Colonic mucosa (tissue), 4 donors: ENCODE measurements around the gene NEU1. TPM values are rescaled to one million over a fixed set of nuclear protein-coding genes. Genes with fewer than 3 reads are reported as not detected.
A peak's percentile ranks its signal among the peaks of the same experiment; 100 is the strongest.

ENCODE experiments used
- DNase-seq: peaks from one replicate; pipeline ENCODE4 v3.0.0-alpha.2; 2020
- H3K27ac ChIP-seq: fragments of 200-600 bp; one replicate; pipeline ENCODE4 v1.8.0; 2021
- H3K27me3 ChIP-seq: fragments of 200-600 bp; one replicate; pipeline ENCODE4 v1.8.0; 2021
- H3K36me3 ChIP-seq: fragments of 200-600 bp; one replicate; pipeline ENCODE4 v1.8.0; 2021
- H3K4me1 ChIP-seq: fragments of 200-600 bp; one replicate; pipeline ENCODE4 v1.8.0; 2021; ENCODE audit warnings: mild to moderate bottlenecking
- H3K4me3 ChIP-seq: fragments of 200-600 bp; one replicate; pipeline ENCODE4 v1.8.0; 2021
- H3K9ac ChIP-seq, 2 donors: one replicate each; pipeline ENCODE4 v1.7.0; 2013; ENCODE audit warnings: control low read depth in 2 of 2, low read depth in 2 of 2, low read length in 2 of 2
- H3K9me3 ChIP-seq: fragments of 200-600 bp; one replicate; pipeline ENCODE4 v1.8.0; 2021
- CTCF ChIP-seq: fragments of 200-600 bp; IDR thresholded peaks from one replicate; pipeline ENCODE4 v1.8.0; 2022; ENCODE audit warnings: antibody characterized with exemption, mild to moderate bottlenecking
- intact Hi-C: fragments of 100-400 bp; cut with DNase I; formaldehyde crosslinking; loops from one replicate; pipeline ENCODE4 v1.14.1; 2022
- total RNA-seq, 2 donors: library from RNA; stranded (reverse); fragmentation: NEBNext Ultra II Directional in 1 of 2; extraction: Animal tissue kit (Norgen Biotek cat#: 25700) in 1 of 2; gene quantifications; one replicate each; pipeline ENCODE4 v1.2.1, GENCODE V29; 2021
- donor health status: healthy.
- donor health status: DM: no; HTN: no; CAD: no.
- donor health status: DM: no; HTN: no; CAD: no.

NEU1 gene
- total RNA-seq, 2 donors from 2014 or later = 33.8 to 47.4 TPM

GRCh38 chr6:31837369-31838113 is 25.1 kb downstream of the NEU1 start:
- DNase-seq = peak; percentile 61
- peaks cover 10% of the 10 kb centered on the region for H3K36me3 ChIP-seq

GRCh38 chr6:31836474-31837368 is 25.9 kb downstream of the NEU1 start:
- Histone ChIP-seq H3K27ac (peak overlapping the region; percentile 91), H3K9me3 (no peaks in the 10 kb centered on the region), H3K27me3 (no peaks in the 10 kb centered on the region), H3K36me3 (peaks cover 10% of the 10 kb centered on the region), H3K4me1 (peaks cover 18% of the 10 kb centered on the region), H3K9ac (peak overlapping the region; percentile 55 to 99), H3K4me3 (peak overlapping the region; percentile 85)
- intact Hi-C loops = loop anchor here (5.0 kb wide), 1 partner anchor 46 kb away; no protein-coding TSS in a partner anchor
- no peak for TF ChIP-seq CTCF
- no peak for DNase-seq

More at GRCh38 chr6:31837369-31838113, 25.1 kb downstream of the NEU1 start:
- no peak for TF ChIP-seq CTCF
- H3K9ac ChIP-seq = peak overlapping the region in 1 of 2 donors; percentile 99
- H3K27ac ChIP-seq = peak overlapping the region; percentile 91
- peak overlapping the region; percentile 85 for H3K4me3 ChIP-seq
- peaks cover 18% of the 10 kb centered on the region for H3K4me1 ChIP-seq
- intact Hi-C loops = loop anchor here (5.0 kb wide), 1 partner anchor 45 kb away; no protein-coding TSS in a partner anchor
- H3K9me3 ChIP-seq = no peaks in the 10 kb centered on the region
- H3K27me3 ChIP-seq = no peaks in the 10 kb centered on the region

- no peaks in the 10 kb centered on the region for H3K27me3 ChIP-seq
- H3K4me1 ChIP-seq = peaks cover 20% of the 10 kb centered on the region
- DNase-seq = peak; percentile 29
- no peak for TF ChIP-seq CTCF
- no peaks in the 10 kb centered on the region for H3K9me3 ChIP-seq
- H3K4me3 ChIP-seq = peak overlapping the region; percentile 85
- H3K27ac ChIP-seq = peak overlapping the region; percentile 91
- intact Hi-C loops = loop anchor here (5.0 kb wide), 1 partner anchor 46 kb away; no protein-coding TSS in a partner anchor
- peaks cover 10% of the 10 kb centered on the region for H3K36me3 ChIP-seq
- peak overlapping the region; percentile 55 to 99 for H3K9ac ChIP-seq
Observed at GRCh38 chr6:31836047-31836473, 26.6 kb downstream of the NEU1 start.

- Histone ChIP-seq H3K9me3 (no peaks in the 10 kb centered on the region), H3K4me1 (peaks cover 23% of the 10 kb centered on the region), H3K4me3 (peak overlapping the region; percentile 85), H3K27ac (peak overlapping the region; percentile 91), H3K9ac (peak overlapping the region; percentile 99), H3K36me3 (peaks cover 10% of the 10 kb centered on the region), H3K27me3 (no peaks in the 10 kb centered on the region)
- intact Hi-C loops = loop anchor here (5.0 kb wide), 2 partner anchors 48 to 62 kb away; no protein-coding TSS in a partner anchor
- TF ChIP-seq CTCF = no peak
- DNase-seq = peak; percentile 92
Observed at GRCh38 chr6:31834367-31835250, 28.0 kb downstream of the NEU1 start.
